ENCODE results near the gene NRCAM. TPM values are rescaled to one million over a fixed set of nuclear protein-coding genes. Genes with fewer than 3 reads are reported as not detected.

The NRCAM gene
- total RNA-seq, 1 donor from 2014 or later: 9.3 TPM

DNA sequence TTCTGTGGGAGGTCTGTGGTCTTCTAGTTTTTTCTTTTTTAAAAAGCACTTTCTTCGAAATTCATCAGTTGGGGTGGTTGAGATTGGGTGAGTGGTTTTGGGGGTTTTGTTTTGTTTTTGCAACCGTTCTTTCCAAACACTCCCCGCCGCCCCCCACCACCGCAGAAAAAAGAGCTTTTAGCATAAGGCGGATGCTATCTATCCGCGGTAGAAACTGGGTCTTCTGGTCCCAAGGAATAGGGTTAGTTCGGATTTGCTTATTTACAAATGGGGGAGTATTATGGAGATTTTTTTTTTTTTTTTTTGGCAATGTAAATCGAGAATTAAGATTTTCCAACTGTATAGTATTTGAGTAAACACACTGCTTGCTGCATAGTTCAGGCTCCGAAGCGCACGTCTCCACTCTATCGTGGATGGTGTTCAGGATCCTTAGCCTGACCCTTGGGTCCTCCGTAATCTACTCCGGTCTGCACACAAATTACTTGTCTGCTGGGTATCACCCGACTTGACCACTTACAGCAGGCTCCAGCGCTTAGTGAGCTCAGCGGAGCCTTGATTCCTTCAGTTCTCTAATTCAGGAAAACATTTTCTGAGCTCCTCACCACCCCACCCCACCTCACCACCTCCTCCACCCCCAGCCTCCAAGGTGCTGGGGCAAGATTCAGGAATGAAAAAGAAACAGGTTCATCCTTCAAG lies 757 bp upstream of the NRCAM start:
- FAIRE-seq (no peak), DNase-seq (ENCODE audit: low read depth) (no peak)
- Mint-ChIP-seq H3K27me3 (ENCODE audit: low read depth, unreplicated experiment) (peaks cover 20% of the 10 kb centered on the region), H3K27ac (ENCODE audit: unreplicated experiment) (no peak overlapping the region), H3K9me3 (ENCODE audit: unreplicated experiment) (no peaks in the 10 kb centered on the region), H3K36me3 (ENCODE audit: low read depth, unreplicated experiment) (no peaks in the 10 kb centered on the region), H3K4me1 (ENCODE audit: low read depth, unreplicated experiment) (peaks cover 6% of the 10 kb centered on the region), H3K4me3 (ENCODE audit: unreplicated experiment) (peak overlapping the region; percentile 78)
- no peak overlapping the region for H3K9ac ChIP-seq (ENCODE audit: low read length)
- no peaks in the 10 kb centered on the region for H3K9me3 ChIP-seq (ENCODE audit: insufficient read depth, low read depth, low read length)
- no peaks in the 10 kb centered on the region for H3K36me3 ChIP-seq (ENCODE audit: insufficient read depth, low read length)
- peak overlapping the region; percentile 87 for H3K4me2 ChIP-seq (ENCODE audit: low read length)
- TF ChIP-seq, protein P1, sequence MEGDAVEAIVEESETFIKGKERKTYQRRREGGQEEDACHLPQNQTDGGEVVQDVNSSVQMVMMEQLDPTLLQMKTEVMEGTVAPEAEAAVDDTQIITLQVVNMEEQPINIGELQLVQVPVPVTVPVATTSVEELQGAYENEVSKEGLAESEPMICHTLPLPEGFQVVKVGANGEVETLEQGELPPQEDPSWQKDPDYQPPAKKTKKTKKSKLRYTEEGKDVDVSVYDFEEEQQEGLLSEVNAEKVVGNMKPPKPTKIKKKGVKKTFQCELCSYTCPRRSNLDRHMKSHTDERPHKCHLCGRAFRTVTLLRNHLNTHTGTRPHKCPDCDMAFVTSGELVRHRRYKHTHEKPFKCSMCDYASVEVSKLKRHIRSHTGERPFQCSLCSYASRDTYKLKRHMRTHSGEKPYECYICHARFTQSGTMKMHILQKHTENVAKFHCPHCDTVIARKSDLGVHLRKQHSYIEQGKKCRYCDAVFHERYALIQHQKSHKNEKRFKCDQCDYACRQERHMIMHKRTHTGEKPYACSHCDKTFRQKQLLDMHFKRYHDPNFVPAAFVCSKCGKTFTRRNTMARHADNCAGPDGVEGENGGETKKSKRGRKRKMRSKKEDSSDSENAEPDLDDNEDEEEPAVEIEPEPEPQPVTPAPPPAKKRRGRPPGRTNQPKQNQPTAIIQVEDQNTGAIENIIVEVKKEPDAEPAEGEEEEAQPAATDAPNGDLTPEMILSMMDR (IDR thresholded peaks at IDR 0.05; ENCODE audit: insufficient read depth, low read depth, low read length): no peak
- TF ChIP-seq EZH2 (IDR thresholded peaks at IDR 0.05; ENCODE audit: insufficient read depth, low read length): no peak
- no peaks in the 10 kb centered on the region for H3K4me1 ChIP-seq (ENCODE audit: insufficient read depth, low read length)
- no peak overlapping the region for H3K27ac ChIP-seq (ENCODE audit: low read depth, low read length)
- no peak overlapping the region for H3K4me3 ChIP-seq (ENCODE audit: insufficient read depth, low read depth, low read length)
- H4K20me1 ChIP-seq (ENCODE audit: insufficient read depth, low read length): no peaks in the 10 kb centered on the region
- H3K79me2 ChIP-seq (ENCODE audit: insufficient read depth, low read length): peaks cover 15% of the 10 kb centered on the region
- H2AFZ ChIP-seq (ENCODE audit: low read depth, low read length): no peak overlapping the region
- H3K27me3 ChIP-seq (ENCODE audit: insufficient read depth, low read length): peaks cover 25% of the 10 kb centered on the region

DNA sequence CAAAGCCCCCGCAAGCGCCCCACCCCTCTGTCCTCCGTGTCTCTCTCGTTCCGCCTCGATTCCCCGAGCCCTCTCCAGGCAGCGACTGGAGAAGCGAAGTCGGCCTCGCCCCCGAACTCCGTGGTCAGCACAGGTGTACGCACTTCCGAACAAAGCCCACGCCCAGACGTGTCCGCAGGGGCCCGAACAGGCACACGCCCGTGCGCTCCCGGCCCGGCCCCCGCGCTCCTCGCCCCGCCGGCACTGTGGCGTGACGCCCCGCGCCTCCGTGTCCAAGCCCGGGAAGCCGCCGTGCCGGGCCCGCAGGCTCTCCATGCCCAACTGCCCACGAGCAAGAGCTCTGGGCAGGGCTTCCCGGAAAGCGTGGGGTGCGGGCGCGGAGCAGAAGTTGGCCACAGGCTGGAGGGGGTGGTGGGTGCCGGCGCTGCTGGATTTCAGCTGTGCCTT lies 662 bp downstream of the NRCAM start:
- Histone ChIP-seq H3K79me2 (ENCODE audit: insufficient read depth, low read length) (peaks cover 29% of the 10 kb centered on the region), H3K27ac (ENCODE audit: low read depth, low read length) (no peak overlapping the region), H3K4me2 (ENCODE audit: low read length) (peak overlapping the region; percentile 87), H4K20me1 (ENCODE audit: insufficient read depth, low read length) (no peaks in the 10 kb centered on the region), H3K36me3 (ENCODE audit: insufficient read depth, low read length) (no peaks in the 10 kb centered on the region), H2AFZ (ENCODE audit: low read depth, low read length) (peak overlapping the region; percentile 78), H3K27me3 (ENCODE audit: insufficient read depth, low read length) (peaks cover 25% of the 10 kb centered on the region), H3K4me3 (ENCODE audit: insufficient read depth, low read depth, low read length) (peak overlapping the region; percentile 61), H3K9ac (ENCODE audit: low read length) (peak overlapping the region; percentile 63), H3K4me1 (ENCODE audit: insufficient read depth, low read length) (no peaks in the 10 kb centered on the region), H3K9me3 (ENCODE audit: insufficient read depth, low read depth, low read length) (no peaks in the 10 kb centered on the region)
- H3K27ac Mint-ChIP-seq (ENCODE audit: unreplicated experiment): no peak overlapping the region
- H3K27me3 Mint-ChIP-seq (ENCODE audit: low read depth, unreplicated experiment): peaks cover 20% of the 10 kb centered on the region
- TF ChIP-seq, protein P1 (IDR thresholded peaks at IDR 0.05; ENCODE audit: insufficient read depth, low read depth, low read length): no peak
- peak; percentile 68 for TF ChIP-seq EZH2 (IDR thresholded peaks at IDR 0.05; ENCODE audit: insufficient read depth, low read length)
- H3K9me3 Mint-ChIP-seq (ENCODE audit: unreplicated experiment): no peaks in the 10 kb centered on the region
- H3K4me3 Mint-ChIP-seq (ENCODE audit: unreplicated experiment): peak overlapping the region; percentile 77
- H3K36me3 Mint-ChIP-seq (ENCODE audit: low read depth, unreplicated experiment): no peaks in the 10 kb centered on the region
- no peaks in the 10 kb centered on the region for H3K4me1 Mint-ChIP-seq (ENCODE audit: low read depth, unreplicated experiment)
- no peak for FAIRE-seq
- DNase-seq (ENCODE audit: low read depth): no peak
